Thyroid gland (tissue), 4 donors: ENCODE data around the gene ZSCAN5C. TPM values are rescaled to one million over a fixed set of nuclear protein-coding genes. Genes with fewer than 3 reads are reported as not detected.
A peak's percentile ranks its signal among the peaks of the same experiment; 100 is the strongest.
"Not testable (repeated sequence)": the region's sequence is repeated elsewhere in the genome, so short reads cannot be mapped to it uniquely, and the experiment has no call there.

Experiments used
- DNase-seq, 2 donors: peaks; one replicate each; pipeline ENCODE4 v3.0.0-alpha.2; 2019
- H3K27ac ChIP-seq, 3 donors: fragments of 200-600 bp; sonication (generic); 1 replicate in 2 of 3; 2 replicates in 1 of 3; pipeline ENCODE4 v1.5.1; 2016 to 2019; ENCODE audit warnings: mild to moderate bottlenecking in 1 of 3, moderate library complexity in 1 of 3
- H3K27me3 ChIP-seq: fragments of 200-600 bp; sonication (generic); one replicate; pipeline ENCODE4 v1.5.1; 2019
- H3K36me3 ChIP-seq, 2 donors: fragments of 200-600 bp; sonication (generic); one replicate each; pipeline ENCODE4 v1.5.1; 2016 to 2019
- H3K4me1 ChIP-seq, 2 donors: fragments of 200-600 bp; sonication (generic); one replicate each; pipeline ENCODE4 v1.5.1; 2017 to 2019
- H3K4me3 ChIP-seq, 3 donors: fragments of 200-600 bp; sonication (generic); replicated peaks in 1 of 3; 1 replicate in 2 of 3; 2 replicates in 1 of 3; pipeline ENCODE4 v1.5.1; 2016; ENCODE audit warnings: mild to moderate bottlenecking in 1 of 3
- H3K9me3 ChIP-seq: fragments of 200-600 bp; sonication (generic); one replicate; pipeline ENCODE4 v1.5.1; 2017
- CTCF ChIP-seq, 6 experiments: fragments of 200-600 bp in 3 of 6; fragments of 450-650 bp in 3 of 6; sonication (generic) in 3 of 6; IDR thresholded peaks; one replicate each; pipeline ENCODE4 v1.5.1; 2016 to 2019; ENCODE audit warnings: antibody characterized with exemption in 6 of 6, mild to moderate bottlenecking in 2 of 6, inconsistent platforms in 1 of 6, moderate library complexity in 1 of 6
- POLR2A ChIP-seq, 2 donors: fragments of 450-650 bp; IDR thresholded peaks; one replicate each; pipeline ENCODE4 v1.6.1; 2017; ENCODE audit warnings: antibody characterized with exemption in 2 of 2, mild to moderate bottlenecking in 2 of 2, moderate library complexity in 1 of 2
- WGBS, 2 donors: methylation state at CpG; one replicate each; pipeline ENCODE4 v1.1.5; 2017; 5-methylcytosine and 5-hydroxymethylcytosine counted together
- intact Hi-C: fragments of 100-400 bp; cut with DNase I; formaldehyde crosslinking; loops from one replicate; pipeline ENCODE4 v1.15.1; 2023
- total RNA-seq, 4 donors: library from RNA; depleted of rRNA; stranded (reverse); fragments of >200 nt; gene quantifications; one replicate each; pipeline ENCODE4 v1.2.3, GENCODE V29; 2016

ZSCAN5C gene
- total RNA-seq, 4 donors from 2014 or later = not detected

GRCh38 chr19:56163097-56163496, 39.0 kb upstream of the ZSCAN5C start:
- 87 to 95% methylated on average over 13 of the region's 13 CpGs for WGBS, 2 donors
- H3K27me3 ChIP-seq = no peaks in the 10 kb centered on the region
- no peaks in the 10 kb centered on the region for H3K4me1 ChIP-seq
- intact Hi-C loops = no loop called here
- H3K36me3 ChIP-seq = peaks cover 15 to 19% of the 10 kb centered on the region in 2 donors
- no peak overlapping the region for H3K4me3 ChIP-seq
- H3K9me3 ChIP-seq = no peaks in the 10 kb centered on the region
- TF ChIP-seq POLR2A (IDR thresholded peaks at IDR 0.05) (no peak), CTCF (IDR thresholded peaks at IDR 0.05) (no peak)
- DNase-seq = no peak
- H3K27ac ChIP-seq = no peak overlapping the region

- DNase-seq = no peak
- no peak overlapping the region for H3K27ac ChIP-seq
- intact Hi-C loops = no loop called here
- TF ChIP-seq CTCF (IDR thresholded peaks at IDR 0.05) (no peak), POLR2A (IDR thresholded peaks at IDR 0.05) (no peak)
- H3K4me1 ChIP-seq = peaks cover 3 to 10% of the 10 kb centered on the region in 2 donors
- no peaks in the 10 kb centered on the region for H3K27me3 ChIP-seq
- no peak overlapping the region for H3K4me3 ChIP-seq
- no peaks in the 10 kb centered on the region for H3K36me3 ChIP-seq
- H3K9me3 ChIP-seq = no peaks in the 10 kb centered on the region
- 43 to 44% methylated on average over 7 of the region's 7 CpGs for WGBS, 2 donors
Observed at GRCh38 chr19:56167064-56167578, 35.0 kb upstream of the ZSCAN5C start.

- Histone ChIP-seq H3K27ac (peak overlapping the region in 1 of 3 donors; percentile 10), H3K4me3 (no peak overlapping the region), H3K9me3 (no peaks in the 10 kb centered on the region), H3K36me3 (no peaks in the 10 kb centered on the region), H3K4me1 (peaks cover 3 to 10% of the 10 kb centered on the region in 2 donors), H3K27me3 (no peaks in the 10 kb centered on the region)
- no peak for TF ChIP-seq CTCF (IDR thresholded peaks at IDR 0.05)
- peak in 1 of 2 donors; percentile 37 for TF ChIP-seq POLR2A (IDR thresholded peaks at IDR 0.05)
- intact Hi-C loops = loop anchor here (5.0 kb wide), 2 partner anchors 68 to 93 kb away; no protein-coding TSS in a partner anchor
- 40 to 48% methylated on average over 14 of the region's 14 CpGs for WGBS, 2 donors
- peak; percentile 89 to 91 for DNase-seq
Observed at GRCh38 chr19:56170261-56170660, 31.8 kb upstream of the ZSCAN5C start.

GRCh38 chr19:56174086-56174485, 28.0 kb upstream of the ZSCAN5C start:
- no peak for DNase-seq
- H3K36me3 ChIP-seq = no peaks in the 10 kb centered on the region
- WGBS, 2 donors = 19 to 21% methylated on average over 9 of the region's 9 CpGs
- H3K4me1 ChIP-seq = peaks cover 3 to 10% of the 10 kb centered on the region in 2 donors
- intact Hi-C loops = loop anchor here (5.0 kb wide), 2 partner anchors 72 to 97 kb away; no protein-coding TSS in a partner anchor
- H3K9me3 ChIP-seq = no peaks in the 10 kb centered on the region
- H3K27me3 ChIP-seq = no peaks in the 10 kb centered on the region
- no peak overlapping the region for H3K27ac ChIP-seq
- H3K4me3 ChIP-seq = no peak overlapping the region
- TF ChIP-seq POLR2A (IDR thresholded peaks at IDR 0.05) (no peak), CTCF (IDR thresholded peaks at IDR 0.05) (no peak)

GRCh38 chr19:56174550-56174949, 27.5 kb upstream of the ZSCAN5C start:
- DNase-seq = no peak
- 42 to 67% methylated on average over 11 of the region's 11 CpGs for WGBS, 2 donors
- Histone ChIP-seq H3K9me3 (no peaks in the 10 kb centered on the region), H3K4me1 (peaks cover 3 to 10% of the 10 kb centered on the region in 2 donors), H3K27me3 (no peaks in the 10 kb centered on the region), H3K27ac (no peak overlapping the region), H3K4me3 (no peak overlapping the region), H3K36me3 (no peaks in the 10 kb centered on the region)
- no peak for TF ChIP-seq POLR2A (IDR thresholded peaks at IDR 0.05)
- intact Hi-C loops = loop anchor here (5.0 kb wide), 2 partner anchors 72 to 97 kb away; no protein-coding TSS in a partner anchor

GRCh38 chr19:56175861-56176307, 26.2 kb upstream of the ZSCAN5C start, which contains the start of gene GALP:
Gene GALP (plus strand): TSS chr19:56176008. CDS start chr19:56177109, 1,101 bp downstream.
- 23 to 48% methylated on average over 6 to 14 of the region's 15 CpGs for WGBS, 2 donors
- H3K27ac ChIP-seq, DNase-seq, H3K9me3 ChIP-seq, H3K4me3 ChIP-seq, H3K36me3 ChIP-seq, intact Hi-C loops, H3K27me3 ChIP-seq, H3K4me1 ChIP-seq: not testable (repeated sequence)

- not testable (repeated sequence) for H3K9me3 ChIP-seq, DNase-seq, H3K27me3 ChIP-seq
Observed at GRCh38 chr19:56176310-56176709, 25.8 kb upstream of the ZSCAN5C start.

More at GRCh38 chr19:56176310-56176709, 25.8 kb upstream of the ZSCAN5C start:
- H3K4me1 ChIP-seq, H3K27ac ChIP-seq, H3K4me3 ChIP-seq, intact Hi-C loops, H3K36me3 ChIP-seq: not testable (repeated sequence)
- WGBS, 2 donors = 83% methylated on average over 3 of the region's 11 CpGs; no CpG with 5 or more reads in 1 of the 2 donors
